HEK293 (cell line): ENCODE measurements around the gene SOX9.

Experiments
- CTCF ChIA-PET: fragments of 350-600 bp; formaldehyde crosslinking; extraction: SDS; loops from one replicate; lab custom pipeline; 2021; ENCODE audit warnings: antibody characterized with exemption; lab: Yijun Ruan, JAX
- POLR2A ChIA-PET: fragments of 300-600 bp; formaldehyde crosslinking; extraction: SDS; loops from one replicate; lab custom pipeline; 2020; ENCODE audit warnings: antibody characterized with exemption, inconsistent platforms; lab: Yijun Ruan, JAX
- H3K27ac ChIP-seq: fragments of 200-500 bp; sonication (Bioruptor generic); 2 replicates; pipeline ENCODE4 v1.5.1; 2014; ENCODE audit warnings: low read depth, low read length, control low read depth, inconsistent platforms; ENCODE audit errors: extremely low read depth
- H3K36me3 ChIP-seq, 2 experiments: fragments of 200-500 bp in 1 of 2; sonication (Bioruptor generic) in 1 of 2; 1 replicate in 1 of 2; 2 replicates in 1 of 2; pipeline ENCODE4 v1.5.1; 2014 to 2017; ENCODE audit warnings: inconsistent platforms in 2 of 2, low read length in 2 of 2; ENCODE audit not compliant: control insufficient read depth in 2 of 2, insufficient read depth in 1 of 2
- H3K4me1 ChIP-seq: fragments of 200-500 bp; sonication (Bioruptor generic); 2 replicates; pipeline ENCODE4 v1.5.1; 2014; ENCODE audit warnings: mild to moderate bottlenecking, low read length, inconsistent platforms; ENCODE audit not compliant: control insufficient read depth, insufficient read depth
- H3K4me3 ChIP-seq: 2 replicates; pipeline ENCODE4 v1.5.1; 2011; ENCODE audit warnings: low read depth, mild to moderate bottlenecking, control low read depth, low read length, moderate library complexity
- H3K9me3 ChIP-seq: fragments of 200-500 bp; sonication (Bioruptor generic); 2 replicates; pipeline ENCODE4 v1.5.1; 2014; ENCODE audit warnings: low read depth, low read length, inconsistent platforms; ENCODE audit not compliant: control insufficient read depth, insufficient read depth
- BCL11A ChIP-seq: fragments of 450-650 bp; formaldehyde crosslinking; IDR thresholded peaks from 2 replicates; pipeline ENCODE4 v1.5.1; 2016; ENCODE audit warnings: low read depth, missing biosample characterization, missing genetic modification characterization
- BCL6B ChIP-seq: fragments of 450-650 bp; formaldehyde crosslinking; IDR thresholded peaks from 2 replicates; pipeline ENCODE4 v1.5.1; 2017; ENCODE audit warnings: missing biosample characterization, missing genetic modification characterization
- GLI2 ChIP-seq: fragments of 450-650 bp; formaldehyde crosslinking; IDR thresholded peaks from 2 replicates; pipeline ENCODE4; 2017; ENCODE audit warnings: missing biosample characterization, missing genetic modification characterization, low read depth, borderline replicate concordance
- GLI4 ChIP-seq: fragments of 450-650 bp; formaldehyde crosslinking; IDR thresholded peaks from 2 replicates; pipeline ENCODE4 v1.5.1; 2016; ENCODE audit warnings: missing biosample characterization, missing genetic modification characterization
- GLIS2 ChIP-seq: fragments of 450-650 bp; formaldehyde crosslinking; IDR thresholded peaks from 2 replicates; pipeline ENCODE4 v1.5.1; 2016; ENCODE audit warnings: missing biosample characterization, missing genetic modification characterization
- KLF16 ChIP-seq: fragments of 450-650 bp; formaldehyde crosslinking; IDR thresholded peaks from 2 replicates; pipeline ENCODE4 v1.5.1; 2017; ENCODE audit warnings: missing biosample characterization, missing genetic modification characterization
- RBAK ChIP-seq: fragments of 450-650 bp; formaldehyde crosslinking; IDR thresholded peaks from 2 replicates; pipeline ENCODE4 v1.5.1; 2016; ENCODE audit warnings: missing biosample characterization, missing genetic modification characterization
- SP3 ChIP-seq: fragments of 450-650 bp; formaldehyde crosslinking; IDR thresholded peaks from 2 replicates; pipeline ENCODE4 v1.5.1; 2016; ENCODE audit warnings: missing biosample characterization, missing genetic modification characterization
- ZBTB7A ChIP-seq: fragments of 450-650 bp; formaldehyde crosslinking; IDR thresholded peaks from 2 replicates; pipeline ENCODE4 v1.5.1; 2016; ENCODE audit warnings: low read depth, missing biosample characterization, missing genetic modification characterization
- ZEB2 ChIP-seq: fragments of 450-650 bp; formaldehyde crosslinking; IDR thresholded peaks from 2 replicates; pipeline ENCODE4 v1.5.1; 2016; ENCODE audit warnings: missing biosample characterization, missing genetic modification characterization
- ZFHX2 ChIP-seq: fragments of 450-650 bp; formaldehyde crosslinking; conservative IDR thresholded peaks from 2 replicates; pipeline ENCODE4 v1.5.1; 2016; ENCODE audit warnings: missing biosample characterization, missing genetic modification characterization
- ZNF121 ChIP-seq: fragments of 450-650 bp; formaldehyde crosslinking; IDR thresholded peaks from 2 replicates; pipeline ENCODE4 v1.5.1; 2016; ENCODE audit warnings: missing biosample characterization, missing genetic modification characterization
- ZNF132 ChIP-seq: fragments of 450-650 bp; formaldehyde crosslinking; IDR thresholded peaks from 2 replicates; pipeline ENCODE4 v1.5.1; 2017; ENCODE audit warnings: missing biosample characterization, missing genetic modification characterization, borderline replicate concordance
- ZNF157 ChIP-seq: fragments of 450-650 bp; formaldehyde crosslinking; IDR thresholded peaks from 2 replicates; pipeline ENCODE4 v1.5.1; 2016; ENCODE audit warnings: missing biosample characterization, missing genetic modification characterization
- ZNF248 ChIP-seq: fragments of 450-650 bp; formaldehyde crosslinking; IDR thresholded peaks from 2 replicates; pipeline ENCODE4 v1.5.1; 2017; ENCODE audit warnings: missing biosample characterization, missing genetic modification characterization
- ZNF280C ChIP-seq: fragments of 450-650 bp; formaldehyde crosslinking; IDR thresholded peaks from 2 replicates; pipeline ENCODE4 v1.5.1; 2016; ENCODE audit warnings: missing biosample characterization, missing genetic modification characterization
- ZNF362 ChIP-seq: fragments of 450-650 bp; formaldehyde crosslinking; IDR thresholded peaks from 2 replicates; pipeline ENCODE4 v1.5.1; 2016; ENCODE audit warnings: missing biosample characterization, missing genetic modification characterization
- ZNF473 ChIP-seq: fragments of 450-650 bp; formaldehyde crosslinking; IDR thresholded peaks from 2 replicates; pipeline ENCODE4 v1.5.1; 2017; ENCODE audit warnings: missing biosample characterization, missing genetic modification characterization
- ZNF510 ChIP-seq: fragments of 450-650 bp; formaldehyde crosslinking; IDR thresholded peaks from 2 replicates; pipeline ENCODE4 v1.5.1; 2018; ENCODE audit warnings: mild to moderate bottlenecking, missing genetic modification characterization, missing biosample characterization; ENCODE audit not compliant: insufficient replicate concordance
- ZNF513 ChIP-seq: fragments of 450-650 bp; IDR thresholded peaks from 2 replicates; pipeline ENCODE4 v1.5.1; 2018; ENCODE audit warnings: missing biosample characterization, missing genetic modification characterization
- ZNF544 ChIP-seq: fragments of 450-650 bp; formaldehyde crosslinking; IDR thresholded peaks from 2 replicates; pipeline ENCODE4 v1.5.0; 2017; ENCODE audit warnings: missing biosample characterization, missing genetic modification characterization
- ZNF549 ChIP-seq: fragments of 450-650 bp; IDR thresholded peaks from 2 replicates; pipeline ENCODE4 v1.5.1; 2018; ENCODE audit warnings: missing biosample characterization, missing genetic modification characterization, mild to moderate bottlenecking, inconsistent platforms, moderate library complexity
- ZNF561 ChIP-seq: fragments of 450-650 bp; IDR thresholded peaks from 2 replicates; pipeline ENCODE4 v1.5.1; 2018; ENCODE audit warnings: missing biosample characterization, missing genetic modification characterization, borderline replicate concordance
- ZNF596 ChIP-seq: fragments of 450-650 bp; IDR thresholded peaks from 2 replicates; pipeline ENCODE4 v1.5.0; 2018; ENCODE audit warnings: missing biosample characterization, mild to moderate bottlenecking, missing genetic modification characterization, moderate library complexity
- ZNF654 ChIP-seq: fragments of 450-650 bp; formaldehyde crosslinking; IDR thresholded peaks from 2 replicates; pipeline ENCODE4 v1.5.1; 2016; ENCODE audit warnings: low read depth, missing biosample characterization, missing genetic modification characterization
- ZSCAN16 ChIP-seq: fragments of 450-650 bp; formaldehyde crosslinking; IDR thresholded peaks from 2 replicates; pipeline ENCODE4 v1.5.1; 2016; ENCODE audit warnings: missing biosample characterization, missing genetic modification characterization
- ZSCAN23 ChIP-seq: fragments of 450-650 bp; formaldehyde crosslinking; IDR thresholded peaks from 2 replicates; pipeline ENCODE4 v1.5.1; 2016; ENCODE audit warnings: missing biosample characterization, missing genetic modification characterization
- ZSCAN4 ChIP-seq: fragments of 450-650 bp; formaldehyde crosslinking; IDR thresholded peaks from 2 replicates; pipeline ENCODE4 v1.5.1; 2017; ENCODE audit warnings: missing biosample characterization, missing genetic modification characterization

Gene SOX9

GRCh38 chr17:72119873-72120641, 763 bp upstream of the SOX9 start (continued):
- no peak for TF ChIP-seq BCL6B
- no peak for TF ChIP-seq ZNF654 (tag by site-specific recombination)
- TF ChIP-seq ZNF362: no peak
- peak; percentile 36 for TF ChIP-seq ZEB2 (tag by site-specific recombination)
- TF ChIP-seq ZSCAN4 (tag by site-specific recombination): peak; percentile 85
- no peak for TF ChIP-seq ZNF121 (tag by site-specific recombination)

- Histone ChIP-seq H3K27ac (peak overlapping the region; percentile 95), H3K4me3 (peak overlapping the region; percentile 89)
- TF ChIP-seq ZNF544 (tag by site-specific recombination): no peak
- no peak for TF ChIP-seq BCL11A
- no peak for TF ChIP-seq ZNF549 (tag by site-specific recombination)
- TF ChIP-seq ZNF280C (tag by site-specific recombination): no peak
- no peak for TF ChIP-seq GLI2 (tag by site-specific recombination)
- TF ChIP-seq ZNF248 (tag by site-specific recombination): no peak
- no peak for TF ChIP-seq ZNF157 (tag by site-specific recombination)
- TF ChIP-seq ZSCAN16 (tag by site-specific recombination): 0 out of 2 replicates have a peak, but pooled peaks have one; percentile 33
- TF ChIP-seq ZBTB7A (tag by site-specific recombination): no peak
- peak; percentile 94 for TF ChIP-seq GLIS2 (tag by site-specific recombination)
- no peak for TF ChIP-seq ZNF596 (tag by site-specific recombination)
- TF ChIP-seq ZNF510 (tag by site-specific recombination): no peak
- TF ChIP-seq SP3: peak; percentile 75
- TF ChIP-seq ZNF513 (tag by site-specific recombination): no peak
- no peak for TF ChIP-seq ZNF561 (tag by site-specific recombination)
- no peak for TF ChIP-seq ZNF121 (tag by site-specific recombination)
- TF ChIP-seq KLF16 (tag by site-specific recombination): no peak; the same call in 1 of the 2 replicates
- no peak for TF ChIP-seq ZSCAN23 (tag by site-specific recombination)
- no peak for TF ChIP-seq RBAK (tag by site-specific recombination)
- TF ChIP-seq ZNF132 (tag by site-specific recombination): no peak
- TF ChIP-seq GLI4 (tag by site-specific recombination): no peak
- peak; percentile 96 for TF ChIP-seq ZFHX2 (tag by site-specific recombination)
- TF ChIP-seq ZNF473 (tag by site-specific recombination): no peak
Measured at GRCh38 chr17:72121164-72122009, 567 bp downstream of the SOX9 start.

More at GRCh38 chr17:72121164-72122009, 567 bp downstream of the SOX9 start:
- Histone ChIP-seq H3K9me3 (no peaks in the 10 kb centered on the region), H3K4me1 (peaks cover 23% of the 10 kb centered on the region), H3K36me3 (peaks cover 20 to 26% of the 10 kb centered on the region in 2 experiments)
- CTCF ChIA-PET: interaction anchor here (0.6 to 2.1 kb wide), 12 partner anchors 11 to 1045 kb away, joined by 3 to 13 read pairs (median 3); no protein-coding TSS in a partner anchor
- POLR2A ChIA-PET: interaction anchor here (0.6 to 2.5 kb wide), 63 partner anchors 8 to 1354 kb away, joined by 3 to 45 read pairs (median 5); no protein-coding TSS in a partner anchor
